K562 treated with DMSO at 1 percent for 24 hours (cell line): ENCODE data around the gene ARL6IP4. TPM values are rescaled to one million over a fixed set of nuclear protein-coding genes. Genes with fewer than 3 reads are reported as not detected.

Experiments used
- total RNA-seq: library from RNA; unstranded; fragments of 300-600 nt; gene quantifications from 2 replicates; pipeline ENCODE4 v1.2.3, GENCODE V29; 2022; ENCODE audit warnings: low read depth; ENCODE audit not compliant: insufficient read depth

Gene ARL6IP4
- total RNA-seq = 254 and 256 TPM in 2 replicates

GRCh38 chr12:122980183-122981035 is at the start of gene ARL6IP4:
Gene ARL6IP4, plus strand, starts transcription at chr12:122980681. Its CDS starts 459 bp downstream, at chr12:122981140.

DNA sequence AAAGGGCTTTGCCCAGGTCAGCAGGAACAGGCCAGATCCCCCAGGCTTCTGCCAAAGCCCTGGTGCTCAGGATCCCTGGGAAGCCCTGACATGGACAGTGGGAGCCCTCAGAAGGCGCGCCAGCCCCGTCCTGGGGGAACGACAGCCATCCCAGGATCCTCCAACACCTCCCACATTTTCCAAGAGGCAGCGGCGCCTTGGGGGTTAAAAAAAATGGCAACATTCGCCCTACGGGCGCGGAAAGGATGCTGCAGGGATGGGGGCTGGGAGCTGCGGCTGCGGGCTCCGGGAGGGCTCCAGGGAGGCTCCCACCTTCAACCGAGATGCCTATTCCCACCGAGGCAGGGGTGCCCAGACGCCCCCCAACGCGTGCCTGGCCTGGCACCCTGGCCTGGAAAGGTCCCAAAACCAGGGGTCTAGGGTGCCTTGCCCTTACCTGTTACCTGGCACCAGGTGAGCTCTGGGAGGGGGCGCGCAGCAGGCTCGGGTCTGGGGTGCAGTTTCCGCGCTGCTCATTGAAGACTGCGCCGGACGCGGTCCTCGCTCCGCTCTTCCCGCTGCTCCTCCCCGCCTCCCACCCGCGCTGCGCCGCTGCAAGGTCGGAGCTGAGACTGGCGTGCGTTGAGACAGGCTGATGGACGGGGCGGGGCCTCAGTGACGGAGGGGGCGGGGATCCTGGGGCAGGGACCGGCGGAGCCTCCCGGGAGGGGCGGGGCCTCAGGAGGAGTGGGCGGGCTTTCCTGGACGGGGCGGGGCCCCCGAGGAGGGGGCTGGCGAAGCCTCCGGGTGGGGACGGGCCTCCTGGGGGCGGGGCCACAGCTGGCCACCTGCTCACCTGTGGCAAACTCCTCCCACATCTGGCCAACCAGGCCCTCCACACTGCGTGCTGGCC is 14.4 kb upstream of the ARL6IP4 start, which contains the start of gene ABCB9:
Gene ABCB9, minus strand, starts transcription at position 613 of the 892 bp plus-strand sequence. CDS start 6,228 bp downstream, outside the sequence.

DNA sequence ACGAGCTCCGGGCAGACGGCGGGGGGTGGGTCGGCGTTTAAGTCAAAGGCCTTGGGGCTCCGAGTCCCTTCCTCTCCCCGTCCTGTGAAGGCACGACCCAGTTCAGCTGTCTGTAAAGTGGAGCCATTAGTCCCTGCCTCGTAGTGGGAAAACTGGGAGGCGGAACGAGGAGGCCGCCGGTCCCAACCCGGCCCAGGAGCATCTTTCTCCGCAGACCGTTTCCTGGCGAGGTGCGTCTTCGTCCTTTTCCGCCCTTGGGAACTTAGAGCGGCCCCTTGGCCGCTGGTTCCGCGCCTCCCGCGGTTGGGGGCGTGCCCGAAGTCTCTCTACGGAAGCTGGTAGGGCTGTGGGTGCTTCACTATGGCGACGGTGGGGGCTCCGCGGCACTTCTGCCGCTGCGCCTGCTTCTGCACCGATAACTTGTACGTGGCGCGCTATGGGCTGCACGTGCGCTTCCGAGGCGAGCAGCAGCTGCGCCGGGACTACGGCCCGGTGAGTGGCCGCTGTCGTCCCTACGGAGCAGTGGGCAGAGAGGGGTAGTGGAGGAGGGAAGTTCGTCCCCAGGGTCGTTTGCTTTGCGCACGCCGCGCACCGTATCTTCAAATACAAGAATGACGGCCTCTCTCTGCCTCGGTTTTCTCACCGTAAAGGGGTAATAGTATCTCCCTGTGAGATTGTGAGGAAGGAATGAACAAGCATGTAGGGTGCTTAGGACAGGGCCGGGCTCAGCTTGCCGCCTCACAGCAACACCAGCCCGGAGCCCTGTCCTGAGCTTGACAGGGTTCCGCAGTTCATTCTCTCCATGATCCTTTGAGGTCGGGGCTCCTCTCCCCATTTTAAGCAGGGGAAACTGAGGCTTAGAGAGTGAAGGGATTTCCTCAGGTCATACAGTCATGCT is 5.3 kb upstream of the ARL6IP4 start, which contains the start of gene OGFOD2:
Gene OGFOD2, plus strand, starts transcription at position 353 of the 898 bp plus-strand sequence. Its CDS starts 8 bp downstream, at position 361.

Other genes with a start within 250 kb of the ARL6IP4 start
- not detected in 2 replicates for gene HCAR1, start 249.8 kb upstream of the ARL6IP4 start, total RNA-seq
- gene DENR, start 227.9 kb upstream of the ARL6IP4 start, total RNA-seq = 30.5 and 34.9 TPM in 2 replicates
- 0.78 and 0.81 TPM in 2 replicates for gene CCDC62, start 206.1 kb upstream of the ARL6IP4 start, total RNA-seq
- gene HIP1R, start 145.2 kb upstream of the ARL6IP4 start, total RNA-seq = 27.8 and 30.4 TPM in 2 replicates
- 21.6 and 23.9 TPM in 2 replicates for gene VPS37B, start 84.6 kb upstream of the ARL6IP4 start, total RNA-seq
- gene ABCB9, start 14.2 kb upstream of the ARL6IP4 start, total RNA-seq = 12.3 and 13.2 TPM in 2 replicates
- 47.6 and 49.7 TPM in 2 replicates for gene OGFOD2, start 5.4 kb upstream of the ARL6IP4 start, total RNA-seq
- gene PITPNM2, start 170.4 kb downstream of the ARL6IP4 start, total RNA-seq = 3.1 and 3.9 TPM in 2 replicates